Measurements from ENCODE around the gene AMIGO2. TPM values are rescaled to one million over a fixed set of nuclear protein-coding genes. Genes with fewer than 3 reads are reported as not detected.

The AMIGO2 gene
- total and polyA plus RNA-seq, 9 of the 15 experiments (the other 6 are each of a cell fraction or from before 2014, with no cell fraction given), result 2.0 to 8.3 (median 3.8) TPM

DNA sequence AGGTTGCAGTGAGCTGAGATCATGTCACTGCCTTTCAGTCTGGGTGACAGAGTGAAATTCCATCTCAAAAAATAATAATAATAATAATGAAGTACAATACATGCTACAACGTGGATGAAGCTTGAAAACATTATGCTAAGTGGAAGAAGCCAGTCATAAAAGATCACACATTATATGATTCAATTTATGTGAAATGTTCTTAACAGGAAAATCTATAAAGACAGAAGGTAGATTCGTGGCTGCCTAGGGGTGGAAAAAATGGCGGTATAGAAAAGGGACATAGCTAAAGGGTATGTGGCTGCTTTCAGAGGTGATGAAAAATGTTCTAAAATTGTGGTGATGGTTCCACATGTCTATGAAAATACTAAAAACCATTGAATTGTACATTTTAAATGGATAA is 41.0 kb upstream of the AMIGO2 start:
- Histone ChIP-seq H2AFZ (ENCODE audit: low read depth, low read length) (no peak overlapping the region), H3K27me3 (ENCODE audit: control insufficient read depth in 2 of 2, insufficient read depth in 2 of 2, low read length in 2 of 2) (no peaks in the 10 kb centered on the region), H3K9ac (ENCODE audit: insufficient read depth in 1 of 2, low read depth in 2 of 2, low read length in 2 of 2) (no peak overlapping the region), H3K4me1 (replicated peaks in 1 of 2; ENCODE audit: control insufficient read depth in 2 of 2, insufficient read depth in 2 of 2, low read length in 2 of 2) (no peaks in the 10 kb centered on the region), H3K79me2 (ENCODE audit: control insufficient read depth, insufficient read depth, low read length) (no peaks in the 10 kb centered on the region), H3K27ac (ENCODE audit: extremely low read depth, low read depth, low read length) (no peak overlapping the region), H3K9me1 (ENCODE audit: control insufficient read depth, insufficient read depth, low read length) (no peaks in the 10 kb centered on the region), H3K4me2 (ENCODE audit: insufficient read depth, low read length) (no peak overlapping the region), H3K36me3 (ENCODE audit: control insufficient read depth, insufficient read depth, low read length) (no peaks in the 10 kb centered on the region), H3K4me3 (no peak overlapping the region), H4K20me1 (replicated peaks; ENCODE audit: control insufficient read depth, insufficient read depth, low read length) (no peaks in the 10 kb centered on the region), H3K9me3 (replicated peaks; ENCODE audit: control insufficient read depth, insufficient read depth, low read depth, low read length) (no peaks in the 10 kb centered on the region)
- 34% methylated on average over 3 of the region's 3 CpGs for WGBS (ENCODE audit: insufficient coverage, low coverage, missing lambda C conversion rate)
- intact Hi-C loops (cut with micrococcal nuclease) (no loop called here), in situ Hi-C loops (cut with MboI) (no loop called here)
- CTCF ChIA-PET (ENCODE audit: low intra/inter-chr PET ratio), result no interaction called here
- BruUV-seq (replicated peaks), result no TSS peak
- POLR2A ChIA-PET, result no interaction called here
- no peak for DNase-seq (ENCODE audit: extremely low read depth in 1 of 4, low spot score in 3 of 4)
- no peak for ATAC-seq
- no peak for FAIRE-seq
- TF ChIP-seq, protein P1, sequence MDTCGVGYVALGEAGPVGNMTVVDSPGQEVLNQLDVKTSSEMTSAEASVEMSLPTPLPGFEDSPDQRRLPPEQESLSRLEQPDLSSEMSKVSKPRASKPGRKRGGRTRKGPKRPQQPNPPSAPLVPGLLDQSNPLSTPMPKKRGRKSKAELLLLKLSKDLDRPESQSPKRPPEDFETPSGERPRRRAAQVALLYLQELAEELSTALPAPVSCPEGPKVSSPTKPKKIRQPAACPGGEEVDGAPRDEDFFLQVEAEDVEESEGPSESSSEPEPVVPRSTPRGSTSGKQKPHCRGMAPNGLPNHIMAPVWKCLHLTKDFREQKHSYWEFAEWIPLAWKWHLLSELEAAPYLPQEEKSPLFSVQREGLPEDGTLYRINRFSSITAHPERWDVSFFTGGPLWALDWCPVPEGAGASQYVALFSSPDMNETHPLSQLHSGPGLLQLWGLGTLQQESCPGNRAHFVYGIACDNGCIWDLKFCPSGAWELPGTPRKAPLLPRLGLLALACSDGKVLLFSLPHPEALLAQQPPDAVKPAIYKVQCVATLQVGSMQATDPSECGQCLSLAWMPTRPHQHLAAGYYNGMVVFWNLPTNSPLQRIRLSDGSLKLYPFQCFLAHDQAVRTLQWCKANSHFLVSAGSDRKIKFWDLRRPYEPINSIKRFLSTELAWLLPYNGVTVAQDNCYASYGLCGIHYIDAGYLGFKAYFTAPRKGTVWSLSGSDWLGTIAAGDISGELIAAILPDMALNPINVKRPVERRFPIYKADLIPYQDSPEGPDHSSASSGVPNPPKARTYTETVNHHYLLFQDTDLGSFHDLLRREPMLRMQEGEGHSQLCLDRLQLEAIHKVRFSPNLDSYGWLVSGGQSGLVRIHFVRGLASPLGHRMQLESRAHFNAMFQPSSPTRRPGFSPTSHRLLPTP (IDR thresholded peaks at IDR 0.05; ENCODE audit: borderline replicate concordance, extremely low read depth, insufficient read length), result no peak
- no peak for TF ChIP-seq ZNF696 (CRISPR knock-in tag; conservative IDR thresholded peaks at IDR 0.05)
- TF ChIP-seq SAFB2 (IDR thresholded peaks at IDR 0.05; ENCODE audit: borderline replicate concordance, low read depth, low read length, severe bottlenecking), result no peak
- TF ChIP-seq TFAM (CRISPR knock-in tag; conservative IDR thresholded peaks at IDR 0.05), result no peak
- TF ChIP-seq NUFIP1 (IDR thresholded peaks at IDR 0.05; ENCODE audit: partially characterized antibody), result no peak
- TF ChIP-seq MTA2 (IDR thresholded peaks at IDR 0.05; ENCODE audit: low read depth), result no peak
- no peak for TF ChIP-seq TCF3 (CRISPR knock-in tag; IDR thresholded peaks at IDR 0.05)
- no peak for TF ChIP-seq PHF21A (IDR thresholded peaks at IDR 0.05; ENCODE audit: borderline replicate concordance, low read depth)
- no peak for TF ChIP-seq ZNF134 (CRISPR knock-in tag; conservative IDR thresholded peaks at IDR 0.05)
- no peak for TF ChIP-seq PHF20 (IDR thresholded peaks at IDR 0.05; ENCODE audit: partially characterized antibody)
- no peak for TF ChIP-seq BHLHE40 (IDR thresholded peaks at IDR 0.05; ENCODE audit: low read length)
- no peak for TF ChIP-seq ZNF121 (CRISPR knock-in tag; conservative IDR thresholded peaks at IDR 0.05)
- no peak for TF ChIP-seq ZNF592 (IDR thresholded peaks at IDR 0.05)
- TF ChIP-seq ZNF140 (CRISPR knock-in tag; IDR thresholded peaks at IDR 0.05), result no peak
